GM19397 (cell line): ENCODE results near the gene WDR36.

Source experiments
- ATAC-seq: cut with Tn5 transposase; IDR thresholded peaks from one replicate; pipeline ENCODE4 v1.9.1; 2021; ENCODE audit warnings: mild to moderate bottlenecking, moderate library complexity; ENCODE audit not compliant: unreplicated experiment

The WDR36 gene

GRCh38 chr5:111099058-111099778, 7.1 kb downstream of the WDR36 start:
- ATAC-seq, result no peak

- ATAC-seq, result no peak
Measured at GRCh38 chr5:111106320-111106948, 14.3 kb downstream of the WDR36 start.

GRCh38 chr5:111107371-111107770, 15.2 kb downstream of the WDR36 start:
- ATAC-seq, result no peak

GRCh38 chr5:111111956-111112355, 19.8 kb downstream of the WDR36 start:
- no peak for ATAC-seq

- ATAC-seq, result no peak
Measured at GRCh38 chr5:111113678-111114077, 21.5 kb downstream of the WDR36 start.

DNA sequence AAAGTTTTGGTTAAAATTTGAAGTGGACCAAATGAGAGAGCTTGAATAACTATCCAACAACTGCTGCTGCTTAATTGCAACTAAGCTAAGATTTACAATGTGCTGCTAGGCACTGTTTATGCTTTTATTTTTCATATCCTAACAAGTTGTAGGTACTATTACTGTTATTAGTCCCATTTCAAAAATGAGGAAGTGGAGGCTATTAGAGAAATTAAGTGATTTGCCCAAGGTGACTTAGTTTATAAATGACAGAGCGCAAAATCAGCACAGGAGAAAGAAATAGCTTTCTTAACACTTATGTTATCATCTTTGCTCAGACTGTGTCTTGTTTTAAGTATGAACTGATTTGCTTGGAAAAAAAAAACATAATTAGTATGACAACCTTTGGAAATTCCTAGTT, 23.1 kb downstream of the WDR36 start:
- ATAC-seq, result no peak

- ATAC-seq, result no peak
Measured at GRCh38 chr5:111116550-111116949, 24.4 kb downstream of the WDR36 start.

GRCh38 chr5:111117136-111117535, 25.0 kb downstream of the WDR36 start:
- ATAC-seq, result no peak

DNA sequence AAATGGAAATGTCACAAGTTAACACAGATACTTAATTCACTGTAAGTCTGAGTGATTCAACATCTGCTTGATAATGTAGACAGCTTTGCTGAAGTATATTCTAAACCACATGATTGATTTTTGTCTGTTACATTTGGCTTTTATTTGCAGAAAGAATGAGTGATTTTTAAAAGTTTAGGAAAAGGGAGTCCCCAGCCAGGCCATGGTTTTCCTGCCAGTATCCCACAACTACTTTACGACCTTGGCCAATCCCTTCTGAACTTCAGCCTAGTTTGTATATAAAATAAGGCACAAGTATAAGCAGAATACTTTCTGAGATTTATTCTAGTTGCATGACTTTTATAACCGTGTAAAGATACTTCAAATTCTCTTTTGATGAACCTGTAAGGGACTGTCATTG, 27.1 kb downstream of the WDR36 start:
- no peak for ATAC-seq

DNA sequence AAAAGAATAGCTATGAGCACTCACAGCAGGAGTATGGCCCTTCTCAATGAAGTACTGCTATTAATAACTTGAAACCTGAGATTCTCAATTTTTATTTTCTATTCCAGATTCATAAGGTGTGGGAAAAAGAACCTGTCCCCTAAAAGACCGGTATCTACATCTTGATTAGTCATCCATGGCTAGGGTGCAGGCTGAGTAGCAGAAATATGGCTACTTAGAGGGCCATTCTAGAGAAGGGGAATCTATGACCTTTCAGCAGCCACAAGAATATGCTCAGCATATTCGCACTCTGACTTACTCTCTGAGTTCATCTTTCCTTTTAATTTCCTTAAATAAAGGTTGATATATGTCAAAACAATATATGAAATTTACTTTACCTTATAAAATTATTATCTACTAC, 27.7 kb downstream of the WDR36 start:
- ATAC-seq, result no peak

GRCh38 chr5:111120911-111121310, 28.8 kb downstream of the WDR36 start:
- no peak for ATAC-seq

DNA sequence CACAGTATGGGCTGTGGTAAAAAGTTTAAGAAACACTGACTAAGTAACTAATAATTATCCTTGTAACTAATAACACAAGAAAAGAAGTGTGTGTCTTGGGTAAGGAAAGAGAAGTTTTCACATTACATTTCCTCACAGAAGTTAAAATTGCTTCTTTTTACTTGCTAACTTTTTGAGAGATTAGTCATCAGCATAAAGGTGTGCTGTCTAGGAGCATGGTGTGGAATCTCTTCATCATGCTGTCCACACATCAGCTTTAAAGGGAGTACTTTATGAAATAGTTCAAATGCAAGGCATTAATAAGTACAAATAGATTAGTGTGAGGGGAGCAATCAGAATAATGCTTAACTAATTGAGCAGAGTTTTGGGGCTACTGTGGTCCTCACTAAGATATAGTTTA, 29.8 kb downstream of the WDR36 start:
- no peak for ATAC-seq

DNA sequence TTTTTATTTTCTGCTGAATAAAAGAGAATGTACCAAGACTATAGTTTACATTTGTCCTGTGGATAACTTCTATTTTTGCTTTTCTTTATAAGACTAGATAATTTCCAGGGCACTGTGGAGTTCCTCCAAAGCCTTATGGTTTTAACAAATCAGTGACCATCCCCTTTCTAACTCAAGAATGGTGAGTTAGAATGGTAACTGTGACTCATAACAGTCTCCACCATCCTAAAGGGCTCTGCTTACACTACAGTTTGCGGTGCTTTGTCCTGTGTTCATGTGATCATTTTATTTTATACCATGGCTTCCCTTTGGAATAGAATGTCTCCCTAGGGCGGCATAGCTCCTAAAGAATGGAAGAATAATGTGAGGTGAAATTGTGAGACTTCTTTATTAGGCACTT, 30.2 kb downstream of the WDR36 start:
- ATAC-seq, result no peak

DNA sequence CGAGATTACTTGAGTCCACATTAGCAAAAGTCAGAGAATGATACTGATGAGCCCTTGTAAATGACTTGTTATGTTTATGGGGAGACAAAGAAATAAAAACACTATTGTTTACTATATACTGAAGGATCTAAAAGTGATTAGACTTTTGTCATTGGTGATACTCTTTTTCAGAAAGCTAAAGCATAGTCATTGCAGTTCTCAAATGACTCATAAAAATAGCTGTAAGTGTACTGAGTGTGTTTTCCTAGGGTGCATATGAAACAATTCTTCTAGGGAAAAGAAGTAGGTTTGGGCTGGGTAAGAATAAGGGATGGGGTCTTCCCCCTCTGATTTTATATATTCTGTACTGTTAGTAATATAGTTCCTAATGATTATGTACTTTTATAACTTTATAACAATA, 32.6 kb downstream of the WDR36 start:
- ATAC-seq, result no peak

DNA sequence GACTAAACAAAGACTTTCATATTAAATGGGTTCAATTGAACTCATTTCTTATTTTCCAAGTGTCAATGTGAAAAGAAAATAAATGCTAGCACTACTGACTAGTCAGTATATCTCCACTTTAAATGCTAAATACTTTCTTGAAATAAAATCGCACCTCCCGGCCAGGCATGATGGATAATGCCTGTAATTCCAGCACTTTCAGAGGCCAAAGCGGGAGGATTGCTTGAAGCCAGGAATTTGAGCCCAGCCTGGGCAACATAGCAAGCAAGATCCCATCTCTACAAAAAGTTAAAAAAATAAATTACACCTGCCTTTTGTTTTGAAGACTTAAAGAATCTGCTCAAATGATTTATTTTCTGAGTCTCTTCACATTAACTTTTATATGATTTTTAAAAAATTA, 34.7 kb downstream of the WDR36 start:
- ATAC-seq, result no peak

DNA sequence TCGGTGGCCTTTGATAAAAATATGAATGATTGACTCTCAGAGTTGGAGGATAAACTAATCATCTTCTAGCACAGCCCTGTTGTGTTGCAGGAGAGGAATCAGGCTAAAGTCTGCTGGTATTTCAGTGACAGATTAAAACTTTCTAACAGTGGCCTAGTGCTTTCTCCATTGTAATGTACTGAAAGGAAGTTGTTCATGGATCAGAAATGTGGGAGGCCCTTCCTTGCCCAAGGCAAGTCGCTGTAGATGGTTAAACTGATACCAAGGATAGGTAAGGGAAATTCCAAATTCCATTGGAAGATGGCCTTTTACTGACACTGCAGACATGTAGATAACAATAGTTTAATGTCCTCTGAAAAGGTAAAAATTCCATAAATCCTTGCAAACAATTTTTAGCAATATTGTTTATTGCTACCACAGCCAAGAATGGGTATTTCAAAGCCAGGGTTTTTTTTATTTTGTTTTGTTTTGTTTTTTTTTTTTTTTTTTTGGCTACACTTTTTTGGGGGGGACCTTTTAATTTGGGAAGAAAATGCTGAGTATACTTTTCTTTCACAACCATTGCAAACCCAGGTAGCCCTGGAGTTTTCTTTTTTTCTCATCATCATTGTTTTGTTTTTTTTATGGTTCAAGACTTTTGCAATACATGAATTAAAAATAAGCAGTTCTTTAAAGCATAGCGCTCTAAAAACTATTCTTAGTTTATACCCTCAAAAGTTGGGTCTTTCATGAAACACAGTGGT, 35.5 kb downstream of the WDR36 start:
- no peak for ATAC-seq

- no peak for ATAC-seq
Measured at GRCh38 chr5:111129938-111130337, 37.8 kb downstream of the WDR36 start.

- no peak for ATAC-seq
Measured at GRCh38 chr5:111131356-111131755, 39.2 kb downstream of the WDR36 start.

GRCh38 chr5:111132076-111132475, 39.9 kb downstream of the WDR36 start:
- ATAC-seq, result no peak

DNA sequence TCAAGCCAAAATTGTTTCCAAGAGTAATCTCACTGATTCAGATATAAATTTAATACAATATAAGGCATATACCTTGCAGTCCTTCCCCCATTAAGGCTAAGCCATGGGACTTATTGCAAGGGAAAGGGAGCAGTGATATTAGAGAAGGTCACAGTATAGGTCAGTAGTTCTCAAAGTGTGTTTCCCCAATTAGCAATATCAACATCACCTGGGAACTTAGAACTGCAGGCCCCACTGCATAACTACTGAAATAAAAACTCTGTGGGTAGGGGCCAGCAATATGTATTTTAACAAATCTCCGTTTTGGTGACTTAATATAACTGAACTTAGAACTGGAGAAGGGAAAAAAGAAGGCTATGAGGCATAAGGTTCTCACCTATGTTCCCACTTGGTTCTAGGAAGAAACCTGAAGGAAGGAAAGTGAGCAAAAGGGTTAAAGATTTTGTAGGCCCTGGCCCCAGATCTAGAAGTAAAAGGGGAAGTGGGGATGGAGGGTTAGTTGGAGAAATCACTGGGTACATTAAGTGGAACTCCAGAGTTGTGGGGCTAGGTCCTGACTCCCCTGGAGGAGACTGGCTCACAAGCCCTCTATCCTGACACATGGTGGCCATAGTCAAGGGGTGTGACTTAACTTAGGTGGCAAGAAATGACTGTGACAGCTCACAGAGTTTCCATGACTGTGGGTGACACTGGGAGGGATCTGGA, 40.7 kb downstream of the WDR36 start:
- ATAC-seq, result no peak

DNA sequence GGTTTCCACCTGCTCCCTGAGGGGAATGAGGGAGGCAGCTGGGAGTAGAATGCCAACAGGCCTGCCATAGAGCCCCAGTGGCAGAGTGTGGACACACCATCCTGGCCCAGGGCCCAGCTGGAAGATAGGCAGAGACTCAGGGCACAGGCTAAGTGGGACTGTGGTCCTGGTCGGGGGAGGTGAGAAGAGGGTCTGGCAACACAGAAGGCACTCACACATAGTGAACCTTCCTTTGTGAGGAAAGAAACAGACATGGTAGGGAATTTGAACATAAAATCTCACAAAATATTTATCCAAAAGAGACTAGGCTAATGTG, 41.2 kb downstream of the WDR36 start:
- ATAC-seq, result no peak

GRCh38 chr5:111134087-111134486, 41.9 kb downstream of the WDR36 start:
- ATAC-seq, result no peak
